ENCODE measurements around the gene ZBTB7C.
A peak's percentile ranks its signal among the peaks of the same experiment; 100 is the strongest.

The ZBTB7C gene

DNA sequence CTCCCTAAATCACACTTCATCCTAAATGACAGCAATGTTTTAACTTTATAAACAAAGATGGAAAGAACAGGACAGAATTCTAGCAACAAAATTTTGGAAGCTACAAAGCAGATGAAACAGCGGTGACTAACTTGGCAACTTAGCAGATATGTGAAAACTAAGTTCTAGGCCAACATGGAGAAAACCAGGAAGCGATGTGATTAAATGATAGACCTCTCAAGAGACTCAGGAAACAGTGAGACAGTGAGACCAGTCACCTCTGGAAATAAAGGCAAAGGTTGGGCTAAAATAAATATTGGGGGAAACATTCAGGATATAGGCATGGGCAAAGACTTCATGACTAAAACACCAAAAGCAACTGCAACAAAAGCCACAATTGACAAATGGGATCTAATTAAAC lies 24.4 kb upstream of the ZBTB7C start:
- no peak for DNase-seq (ENCODE audit: low read depth)
- TF ChIP-seq, protein P1, sequence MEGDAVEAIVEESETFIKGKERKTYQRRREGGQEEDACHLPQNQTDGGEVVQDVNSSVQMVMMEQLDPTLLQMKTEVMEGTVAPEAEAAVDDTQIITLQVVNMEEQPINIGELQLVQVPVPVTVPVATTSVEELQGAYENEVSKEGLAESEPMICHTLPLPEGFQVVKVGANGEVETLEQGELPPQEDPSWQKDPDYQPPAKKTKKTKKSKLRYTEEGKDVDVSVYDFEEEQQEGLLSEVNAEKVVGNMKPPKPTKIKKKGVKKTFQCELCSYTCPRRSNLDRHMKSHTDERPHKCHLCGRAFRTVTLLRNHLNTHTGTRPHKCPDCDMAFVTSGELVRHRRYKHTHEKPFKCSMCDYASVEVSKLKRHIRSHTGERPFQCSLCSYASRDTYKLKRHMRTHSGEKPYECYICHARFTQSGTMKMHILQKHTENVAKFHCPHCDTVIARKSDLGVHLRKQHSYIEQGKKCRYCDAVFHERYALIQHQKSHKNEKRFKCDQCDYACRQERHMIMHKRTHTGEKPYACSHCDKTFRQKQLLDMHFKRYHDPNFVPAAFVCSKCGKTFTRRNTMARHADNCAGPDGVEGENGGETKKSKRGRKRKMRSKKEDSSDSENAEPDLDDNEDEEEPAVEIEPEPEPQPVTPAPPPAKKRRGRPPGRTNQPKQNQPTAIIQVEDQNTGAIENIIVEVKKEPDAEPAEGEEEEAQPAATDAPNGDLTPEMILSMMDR (IDR thresholded peaks at IDR 0.05; ENCODE audit: low read depth, low read length, missing control alignments), result no peak
- no peak overlapping the region for H3K4me3 ChIP-seq (ENCODE audit: low read depth, low read length)

GRCh38 chr18:48430150-48430549 lies 21.0 kb upstream of the ZBTB7C start:
- no peak overlapping the region for H3K4me3 ChIP-seq (ENCODE audit: low read depth, low read length)
- TF ChIP-seq, protein P1 (IDR thresholded peaks at IDR 0.05; ENCODE audit: low read depth, low read length, missing control alignments), result no peak
- no peak for DNase-seq (ENCODE audit: low read depth)

GRCh38 chr18:48428475-48429177 lies 19.4 kb upstream of the ZBTB7C start:
- TF ChIP-seq, protein P1 (IDR thresholded peaks at IDR 0.05; ENCODE audit: low read depth, low read length, missing control alignments), result no peak
- H3K4me3 ChIP-seq (ENCODE audit: low read depth, low read length), result no peak overlapping the region
- DNase-seq (ENCODE audit: low read depth), result no peak

- DNase-seq (ENCODE audit: low read depth), result no peak
- TF ChIP-seq, protein P1 (IDR thresholded peaks at IDR 0.05; ENCODE audit: low read depth, low read length, missing control alignments), result no peak
- H3K4me3 ChIP-seq (ENCODE audit: low read depth, low read length), result no peak overlapping the region
Observed at GRCh38 chr18:48422947-48423378, 13.8 kb upstream of the ZBTB7C start.

- H3K4me3 ChIP-seq (ENCODE audit: low read depth, low read length), result no peak overlapping the region
- TF ChIP-seq, protein P1 (IDR thresholded peaks at IDR 0.05; ENCODE audit: low read depth, low read length, missing control alignments), result peak; percentile 21
- DNase-seq (ENCODE audit: low read depth), result no peak
Observed at GRCh38 chr18:48419277-48420022, 10.3 kb upstream of the ZBTB7C start.

- DNase-seq (ENCODE audit: low read depth), result no peak
- H3K4me3 ChIP-seq (ENCODE audit: low read depth, low read length), result no peak overlapping the region
- TF ChIP-seq, protein P1 (IDR thresholded peaks at IDR 0.05; ENCODE audit: low read depth, low read length, missing control alignments), result no peak
Observed at GRCh38 chr18:48418539-48419276, 9.5 kb upstream of the ZBTB7C start.
